Activated naive CD8-positive, alpha-beta T cell treated with anti-CD3 and anti-CD28 coated beads, Interleukin-2, amount 10 ng/mL, durations not matched to agents 7 days and 5 days (primary cell): ENCODE results near the gene EPHX1. TPM values are rescaled to one million over a fixed set of nuclear protein-coding genes. Genes with fewer than 3 reads are reported as not detected.

Source experiments
- ATAC-seq: fragments of 150-1000 bp; cut with Tn5 transposase; one replicate; pipeline ENCODE4 v1.10.0; 2021; ENCODE audit warnings: low read depth, moderate library complexity
- POLR2A ChIA-PET: fragments of 350-600 bp; sonication (Branson Sonifier 250); formaldehyde crosslinking; loops from one replicate; lab custom pipeline; 2021; ENCODE audit warnings: antibody characterized with exemption; lab: Charles Lee
- DNase-seq: peaks from one replicate; pipeline ENCODE4 v3.0.0; 2021
- H3K27ac Mint-ChIP-seq: one replicate; pipeline ENCODE4 v1.8.0; 2022; ENCODE audit warnings: mild to moderate bottlenecking, mixed read lengths
- H3K27me3 Mint-ChIP-seq: one replicate; pipeline ENCODE4 v1.8.0; 2022; ENCODE audit warnings: mild to moderate bottlenecking, moderate library complexity, mixed read lengths
- H3K36me3 Mint-ChIP-seq: one replicate; pipeline ENCODE4 v1.8.0; 2021; ENCODE audit warnings: mild to moderate bottlenecking, mixed read lengths
- H3K4me1 Mint-ChIP-seq: one replicate; pipeline ENCODE4 v1.8.0; 2021; ENCODE audit warnings: mixed read lengths
- H3K4me3 Mint-ChIP-seq: one replicate; pipeline ENCODE4 v1.8.0; 2022; ENCODE audit warnings: mild to moderate bottlenecking, moderate library complexity, mixed read lengths
- H3K9me3 Mint-ChIP-seq: one replicate; pipeline ENCODE4 v1.8.0; 2021; ENCODE audit warnings: mixed read lengths
- total RNA-seq, 2 experiments: library from RNA; stranded (reverse); gene quantifications; one replicate each; pipeline ENCODE4 v1.2.3, GENCODE V29; 2021

Gene EPHX1
- total RNA-seq, 2 experiments from 2014 or later: 2.3 to 2.5 TPM

DNA sequence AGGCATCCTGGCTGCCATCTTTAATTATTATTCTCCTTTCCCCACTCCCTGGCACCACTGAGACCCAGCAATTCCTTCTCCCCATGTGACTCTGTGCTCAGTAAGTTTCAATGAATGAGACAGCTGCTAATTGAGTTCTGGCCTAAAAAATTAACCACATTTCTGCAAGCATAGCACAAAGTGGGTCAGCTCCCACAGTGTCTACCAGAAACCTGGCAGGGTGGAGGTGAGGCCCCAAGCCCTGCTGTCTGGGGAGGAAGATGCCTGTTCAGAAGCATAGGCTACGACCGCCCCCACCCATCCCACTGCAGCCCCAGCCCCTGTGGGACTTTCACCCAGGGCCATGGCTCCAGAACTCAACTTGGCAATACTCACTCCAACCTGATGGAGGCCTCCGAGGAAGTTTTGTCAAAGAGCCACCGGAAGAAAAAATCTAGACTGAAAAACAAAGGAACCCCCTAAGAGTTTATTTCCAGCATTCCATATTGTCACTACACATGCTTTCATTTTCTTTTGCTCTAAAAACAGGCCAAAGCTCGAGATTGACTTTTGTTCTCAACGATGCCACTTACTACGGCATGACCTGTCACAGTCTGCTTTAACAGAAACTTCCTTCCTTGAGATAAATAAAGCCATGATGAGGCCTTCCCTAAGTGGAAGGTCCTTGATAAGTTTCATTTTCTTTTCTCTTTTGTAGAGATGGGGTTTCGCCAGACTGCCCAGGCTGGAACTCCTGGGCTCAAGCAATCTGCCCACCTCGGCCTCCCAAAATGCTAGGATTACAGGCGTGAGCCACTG, 45.8 kb downstream of the EPHX1 start:
- no peak overlapping the region for H3K4me3 Mint-ChIP-seq
- H3K36me3 Mint-ChIP-seq: peaks cover 42% of the 10 kb centered on the region
- H3K27me3 Mint-ChIP-seq: no peaks in the 10 kb centered on the region
- peaks cover 18% of the 10 kb centered on the region for H3K4me1 Mint-ChIP-seq
- POLR2A ChIA-PET: interaction anchor here (0.8 to 1.0 kb wide), 2 partner anchors 20 to 388 kb away, joined by 3 read pairs; no protein-coding TSS in a partner anchor
- H3K9me3 Mint-ChIP-seq: no peaks in the 10 kb centered on the region
- H3K27ac Mint-ChIP-seq: no peak overlapping the region
- DNase-seq (no peak), ATAC-seq (no peak)

GRCh38 chr1:225857256-225857655, 47.3 kb downstream of the EPHX1 start:
- no peaks in the 10 kb centered on the region for H3K27me3 Mint-ChIP-seq
- ATAC-seq: no peak
- peaks cover 8% of the 10 kb centered on the region for H3K4me1 Mint-ChIP-seq
- H3K27ac Mint-ChIP-seq: no peak overlapping the region
- DNase-seq: no peak
- no peak overlapping the region for H3K4me3 Mint-ChIP-seq
- H3K36me3 Mint-ChIP-seq: peaks cover 31% of the 10 kb centered on the region
- POLR2A ChIA-PET: interaction anchor here (0.7 kb wide), 1 partner anchor 61 kb away, joined by 5 read pairs; no protein-coding TSS in a partner anchor
- no peaks in the 10 kb centered on the region for H3K9me3 Mint-ChIP-seq

- ATAC-seq (no peak), DNase-seq (no peak)
- POLR2A ChIA-PET: interaction anchor here (1.1 kb wide), 1 partner anchor 23 kb away, joined by 3 read pairs; the partner anchor contains the start of gene TMEM63A
- peaks cover 21% of the 10 kb centered on the region for H3K36me3 Mint-ChIP-seq
- H3K27ac Mint-ChIP-seq: no peak overlapping the region
- H3K4me1 Mint-ChIP-seq: peaks cover 5% of the 10 kb centered on the region
- no peak overlapping the region for H3K4me3 Mint-ChIP-seq
- H3K27me3 Mint-ChIP-seq: no peaks in the 10 kb centered on the region
- H3K9me3 Mint-ChIP-seq: no peaks in the 10 kb centered on the region
These were observed 49.2 kb downstream of the EPHX1 start for GRCh38 chr1:225859151-225859550.

DNA sequence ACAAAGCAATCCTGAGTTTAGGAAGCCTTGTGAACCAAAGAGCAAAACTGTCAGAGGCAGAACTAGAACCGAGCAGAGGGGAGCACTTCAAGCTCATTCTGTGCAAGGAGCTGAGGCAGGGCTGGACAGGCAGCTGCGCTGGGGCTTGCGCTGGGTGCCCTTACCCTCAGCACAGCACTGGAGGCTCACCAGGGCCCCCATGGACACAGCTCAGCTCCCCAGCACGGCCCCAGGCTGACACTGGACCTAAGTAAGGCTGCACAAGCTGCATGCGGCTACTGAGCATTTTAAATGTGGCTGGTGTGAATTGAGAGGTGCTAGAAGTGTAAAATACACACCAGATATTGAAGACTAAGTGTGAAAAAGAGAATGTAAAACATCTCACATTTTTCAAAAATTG, 50.2 kb downstream of the EPHX1 start:
- Mint-ChIP-seq H3K27ac (no peak overlapping the region), H3K27me3 (no peaks in the 10 kb centered on the region), H3K4me3 (no peak overlapping the region), H3K9me3 (no peaks in the 10 kb centered on the region), H3K4me1 (peaks cover 6% of the 10 kb centered on the region), H3K36me3 (peaks cover 17% of the 10 kb centered on the region)
- no peak for DNase-seq
- ATAC-seq: no peak
- POLR2A ChIA-PET: interaction anchor here (1.1 to 1.3 kb wide), 2 partner anchors 22 to 64 kb away, joined by 3 read pairs; partner anchors contain the start of genes PYCR2 and TMEM63A

DNA sequence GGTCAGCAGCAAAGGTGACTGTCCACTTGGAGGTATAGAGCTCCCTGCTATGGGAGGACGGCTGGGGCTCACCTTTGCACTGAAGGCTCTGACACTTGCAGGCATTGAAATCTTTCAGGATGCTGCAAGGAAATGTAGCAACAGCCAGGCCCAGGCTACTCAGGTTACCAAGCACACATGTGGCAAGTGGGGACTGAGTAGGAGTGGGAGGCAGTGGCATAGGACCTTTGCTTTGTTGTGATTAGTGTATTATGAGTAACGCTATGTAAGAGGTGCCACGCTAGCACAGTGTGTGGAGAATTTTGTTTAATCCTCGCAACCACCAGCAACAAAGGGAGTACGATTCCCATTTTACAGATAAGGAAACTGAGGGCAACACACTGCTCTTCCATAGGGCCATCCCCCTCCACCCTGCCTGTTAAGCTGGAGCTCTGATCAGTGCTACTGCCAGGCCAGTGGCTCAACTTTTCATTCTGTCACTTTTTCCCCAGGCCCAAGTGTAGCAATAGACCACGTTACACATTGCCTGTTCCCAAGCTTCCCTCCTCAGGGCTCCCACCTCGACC, 51.0 kb downstream of the EPHX1 start:
- H3K9me3 Mint-ChIP-seq: no peaks in the 10 kb centered on the region
- DNase-seq (no peak), ATAC-seq (no peak)
- H3K27me3 Mint-ChIP-seq: no peaks in the 10 kb centered on the region
- H3K27ac Mint-ChIP-seq: no peak overlapping the region
- peaks cover 12% of the 10 kb centered on the region for H3K4me1 Mint-ChIP-seq
- peaks cover 16% of the 10 kb centered on the region for H3K36me3 Mint-ChIP-seq
- no peak overlapping the region for H3K4me3 Mint-ChIP-seq
- POLR2A ChIA-PET: interaction anchor here (1.1 to 1.3 kb wide), 2 partner anchors 20 to 63 kb away, joined by 3 read pairs; partner anchors contain the start of gene PYCR2

GRCh38 chr1:225861834-225862580, 52.1 kb downstream of the EPHX1 start:
- Mint-ChIP-seq H3K9me3 (no peaks in the 10 kb centered on the region), H3K36me3 (peaks cover 14% of the 10 kb centered on the region), H3K27ac (no peak overlapping the region), H3K4me1 (peaks cover 19% of the 10 kb centered on the region), H3K4me3 (no peak overlapping the region), H3K27me3 (no peaks in the 10 kb centered on the region)
- ATAC-seq (no peak), DNase-seq (no peak)
- POLR2A ChIA-PET: interaction anchor here (1.1 kb wide), 1 partner anchor 19 kb away, joined by 3 read pairs; no protein-coding TSS in a partner anchor

DNA sequence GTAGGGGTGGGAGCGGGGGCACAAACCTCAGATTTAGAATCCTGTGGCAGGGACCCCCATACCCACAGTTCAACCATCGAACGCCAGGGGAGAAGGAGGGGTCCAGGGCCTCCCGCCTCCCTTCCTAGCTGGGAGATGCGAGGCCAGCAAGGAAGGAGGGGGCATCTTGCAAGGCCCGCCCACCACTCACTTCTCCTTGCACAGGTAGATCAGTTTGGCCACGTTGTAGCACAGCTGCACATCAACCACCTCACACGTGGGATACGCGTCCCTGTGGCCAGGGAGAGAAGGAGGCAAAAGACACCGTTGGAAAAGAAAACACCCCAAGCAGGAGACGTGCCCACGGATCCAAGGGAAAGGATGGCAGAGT, 52.6 kb downstream of the EPHX1 start:
- POLR2A ChIA-PET: no interaction called here
- no peak overlapping the region for H3K4me3 Mint-ChIP-seq
- no peak overlapping the region for H3K27ac Mint-ChIP-seq
- ATAC-seq (no peak), DNase-seq (no peak)
- H3K27me3 Mint-ChIP-seq: no peaks in the 10 kb centered on the region
- peaks cover 24% of the 10 kb centered on the region for H3K4me1 Mint-ChIP-seq
- peaks cover 17% of the 10 kb centered on the region for H3K36me3 Mint-ChIP-seq
- H3K9me3 Mint-ChIP-seq: no peaks in the 10 kb centered on the region

- no peak for DNase-seq
- peaks cover 27% of the 10 kb centered on the region for H3K4me1 Mint-ChIP-seq
- H3K4me3 Mint-ChIP-seq: no peak overlapping the region
- H3K9me3 Mint-ChIP-seq: no peaks in the 10 kb centered on the region
- POLR2A ChIA-PET: no interaction called here
- H3K36me3 Mint-ChIP-seq: peaks cover 23% of the 10 kb centered on the region
- ATAC-seq: no peak
- H3K27me3 Mint-ChIP-seq: no peaks in the 10 kb centered on the region
- no peak overlapping the region for H3K27ac Mint-ChIP-seq
These were observed 53.2 kb downstream of the EPHX1 start for GRCh38 chr1:225863167-225863566.

DNA sequence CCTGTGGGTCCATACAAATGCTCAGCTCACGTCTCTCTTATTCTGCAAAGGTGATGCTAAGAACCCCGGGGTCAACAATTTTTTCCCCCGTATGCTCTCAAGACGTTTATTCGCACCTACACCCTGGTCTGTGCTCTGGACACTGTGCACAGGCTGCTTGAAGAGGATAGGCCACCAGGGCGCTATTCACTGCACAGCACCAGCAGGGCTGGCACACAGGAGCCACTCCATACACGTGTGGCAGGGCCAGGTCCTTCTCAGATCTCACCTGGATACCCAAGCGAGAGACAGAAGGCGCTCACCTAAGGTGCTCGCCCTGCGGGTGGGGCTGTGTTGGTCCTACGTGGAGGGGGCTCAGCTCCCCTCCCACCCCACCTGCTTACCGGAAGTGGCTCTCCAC, 55.6 kb downstream of the EPHX1 start:
- peak overlapping the region; percentile 79 for H3K27ac Mint-ChIP-seq
- peak overlapping the region; percentile 57 for H3K4me3 Mint-ChIP-seq
- no peak for DNase-seq
- H3K9me3 Mint-ChIP-seq: no peaks in the 10 kb centered on the region
- no peaks in the 10 kb centered on the region for H3K27me3 Mint-ChIP-seq
- peaks cover 26% of the 10 kb centered on the region for H3K36me3 Mint-ChIP-seq
- ATAC-seq: peak; percentile 30
- peaks cover 30% of the 10 kb centered on the region for H3K4me1 Mint-ChIP-seq
- POLR2A ChIA-PET: interaction anchor here (1.2 to 3.2 kb wide), 4 partner anchors 16 to 88 kb away, joined by 3 to 26 read pairs (median 5); partner anchors contain the start of genes PYCR2, SRP9 and TMEM63A

DNA sequence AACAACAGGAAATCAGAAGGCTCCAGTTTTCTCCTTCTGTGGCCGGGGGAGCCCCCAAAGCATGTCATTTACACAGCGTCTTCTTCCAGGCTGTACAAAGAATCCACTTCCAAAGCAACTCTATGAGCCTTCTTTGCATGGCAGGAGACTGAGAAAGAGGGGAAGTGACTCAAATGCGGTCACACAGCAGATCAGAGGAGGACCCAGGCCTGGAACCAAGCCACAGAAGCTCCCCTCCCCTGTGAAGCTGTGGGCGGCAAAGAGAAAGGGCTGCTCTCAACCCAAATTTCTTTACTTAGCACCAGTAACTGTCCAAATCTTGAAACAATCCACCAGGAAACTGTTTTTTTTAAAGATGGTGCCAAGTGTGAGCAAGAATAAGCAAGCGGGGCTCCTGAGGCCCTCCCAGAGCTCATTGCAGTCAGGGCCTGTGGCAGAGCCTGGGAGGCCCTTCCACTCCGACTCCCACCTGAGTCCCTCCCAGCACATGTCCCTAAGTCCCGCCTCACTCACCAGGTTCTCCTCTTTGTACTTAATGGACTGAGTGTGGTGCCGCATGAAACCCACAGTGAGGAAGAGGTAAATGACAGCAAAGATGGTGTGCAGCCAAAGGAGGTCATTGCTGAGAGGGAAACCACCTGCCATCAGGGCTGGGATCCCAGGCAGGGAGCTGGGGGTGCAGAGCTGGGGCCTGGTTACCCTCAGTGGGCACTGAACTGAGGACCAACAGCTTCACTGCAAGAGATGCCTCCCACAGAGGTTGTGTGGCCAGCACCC, 56.3 kb downstream of the EPHX1 start:
- DNase-seq (peak; percentile 50), ATAC-seq (peak; percentile 93)
- no peaks in the 10 kb centered on the region for H3K27me3 Mint-ChIP-seq
- peaks cover 32% of the 10 kb centered on the region for H3K36me3 Mint-ChIP-seq
- H3K9me3 Mint-ChIP-seq: no peaks in the 10 kb centered on the region
- POLR2A ChIA-PET: interaction anchor here (1.1 to 3.2 kb wide), 6 partner anchors 10 to 88 kb away, joined by 3 to 26 read pairs (median 4); partner anchors contain the start of genes PYCR2, SRP9 and TMEM63A
- peak overlapping the region; percentile 57 for H3K4me3 Mint-ChIP-seq
- H3K27ac Mint-ChIP-seq: peak overlapping the region; percentile 79
- peaks cover 34% of the 10 kb centered on the region for H3K4me1 Mint-ChIP-seq

DNA sequence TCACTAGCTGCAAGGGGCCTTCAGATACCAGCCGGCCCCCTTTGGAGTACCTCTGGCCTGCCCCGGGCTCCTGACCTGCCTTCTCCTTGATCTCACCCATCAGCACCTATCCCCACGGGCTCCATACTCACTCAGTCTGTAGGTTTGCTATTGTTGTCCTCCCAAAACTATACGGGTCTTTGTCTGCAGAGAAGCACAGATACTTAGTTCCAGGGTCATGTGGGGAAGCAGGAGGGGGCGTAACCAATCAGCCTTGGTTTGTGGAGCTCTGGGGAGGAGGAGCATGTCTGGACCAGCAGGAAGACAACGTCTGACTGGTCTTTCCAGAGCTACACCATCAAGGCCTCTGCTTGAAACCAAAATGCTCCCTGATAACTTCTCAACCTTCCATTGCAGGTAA, 57.1 kb downstream of the EPHX1 start:
- Mint-ChIP-seq H3K4me3 (peak overlapping the region; percentile 57), H3K4me1 (peaks cover 41% of the 10 kb centered on the region), H3K27me3 (no peaks in the 10 kb centered on the region), H3K36me3 (peaks cover 39% of the 10 kb centered on the region), H3K27ac (peak overlapping the region; percentile 77), H3K9me3 (no peaks in the 10 kb centered on the region)
- POLR2A ChIA-PET: interaction anchor here (1.0 to 1.4 kb wide), 4 partner anchors 10 to 57 kb away, joined by 3 to 4 read pairs (median 3); partner anchors contain the start of genes PYCR2 and TMEM63A
- ATAC-seq (no peak), DNase-seq (no peak)

GRCh38 chr1:225868631-225869330, 58.9 kb downstream of the EPHX1 start:
- Mint-ChIP-seq H3K4me3 (no peak overlapping the region), H3K9me3 (no peaks in the 10 kb centered on the region), H3K27ac (no peak overlapping the region), H3K4me1 (peaks cover 44% of the 10 kb centered on the region), H3K36me3 (peaks cover 44% of the 10 kb centered on the region), H3K27me3 (no peaks in the 10 kb centered on the region)
- POLR2A ChIA-PET: no interaction called here
- DNase-seq: no peak
- no peak for ATAC-seq
